OCI-LY1 (cell line): ENCODE results near the gene FMNL1.

Source experiments
- CTCF ChIP-seq: fragments of 200-600 bp; sonication (generic), shearing (Covaris generic); IDR thresholded peaks from 2 replicates; pipeline ENCODE4 v1.5.1; 2017; ENCODE audit warnings: mild to moderate bottlenecking, antibody characterized with exemption, low read length, moderate library complexity, mixed read lengths
- EZH2 ChIP-seq: fragments of 200-600 bp; sonication (generic), shearing (Covaris generic); IDR thresholded peaks from 2 replicates; pipeline ENCODE4 v1.8.0; 2017; ENCODE audit warnings: borderline replicate concordance, mixed run types, mild to moderate bottlenecking, antibody characterized with exemption, low read length, moderate library complexity, mixed read lengths

GRCh38 chr17:45222996-45223538, 1.4 kb downstream of the FMNL1 start:
- TF ChIP-seq CTCF = no peak
- TF ChIP-seq EZH2 = no peak
